Lower lobe of right lung (tissue), 2 donors: ENCODE measurements around the gene MRPS6. TPM values are rescaled to one million over a fixed set of nuclear protein-coding genes. Genes with fewer than 3 reads are reported as not detected.

ENCODE experiments used
- ATAC-seq, 2 donors: fragments of 200-7000 bp; cut with Tn5 transposase; one replicate each; pipeline ENCODE4 v1.9.1; 2020 to 2022; ENCODE audit warnings: mild to moderate bottlenecking in 2 of 2, moderate library complexity in 2 of 2
- DNase-seq: peaks from one replicate; pipeline ENCODE4 v3.0.0-alpha.2; 2020
- H3K27ac ChIP-seq: fragments of 200-600 bp; one replicate; pipeline ENCODE4 v1.8.0; 2022
- H3K27me3 ChIP-seq: fragments of 200-600 bp; one replicate; pipeline ENCODE4 v1.8.0; 2022; ENCODE audit warnings: low read depth
- H3K36me3 ChIP-seq: fragments of 200-600 bp; one replicate; pipeline ENCODE4 v1.8.0; 2022; ENCODE audit warnings: mild to moderate bottlenecking
- H3K4me1 ChIP-seq: fragments of 200-600 bp; one replicate; pipeline ENCODE4 v1.8.0; 2022
- H3K4me3 ChIP-seq: fragments of 200-600 bp; one replicate; pipeline ENCODE4 v1.8.0; 2022; ENCODE audit warnings: mild to moderate bottlenecking
- H3K9me3 ChIP-seq: fragments of 200-600 bp; one replicate; pipeline ENCODE4 v1.8.0; 2022
- intact Hi-C: fragments of 100-400 bp; cut with DNase I; formaldehyde crosslinking; loops from one replicate; pipeline ENCODE4 v1.11.0; 2022
- total RNA-seq: library from RNA; stranded (reverse); fragmentation: NEBNext Ultra II Directional; extraction: Animal tissue kit (Norgen Biotek cat#: 25700); gene quantifications from one replicate; pipeline ENCODE4 v1.2.1, GENCODE V29; 2021
- TF ChIP-seq, protein P1 (sequence below): fragments of 200-600 bp; IDR thresholded peaks from one replicate; pipeline ENCODE4 v1.8.0; 2022; ENCODE audit warnings: antibody characterized with exemption, mild to moderate bottlenecking
- donor health status: DM: no; HTN: yes; CAD: no; lungs with severe emphysema.

Gene MRPS6
- total RNA-seq, 1 donor from 2014 or later, result 44.5 TPM

GRCh38 chr21:34031835-34032370, 41.5 kb upstream of the MRPS6 start:
- H3K9me3 ChIP-seq, result no peaks in the 10 kb centered on the region
- no peak overlapping the region for H3K4me3 ChIP-seq
- H3K27me3 ChIP-seq, result no peaks in the 10 kb centered on the region
- TF ChIP-seq, protein P1, sequence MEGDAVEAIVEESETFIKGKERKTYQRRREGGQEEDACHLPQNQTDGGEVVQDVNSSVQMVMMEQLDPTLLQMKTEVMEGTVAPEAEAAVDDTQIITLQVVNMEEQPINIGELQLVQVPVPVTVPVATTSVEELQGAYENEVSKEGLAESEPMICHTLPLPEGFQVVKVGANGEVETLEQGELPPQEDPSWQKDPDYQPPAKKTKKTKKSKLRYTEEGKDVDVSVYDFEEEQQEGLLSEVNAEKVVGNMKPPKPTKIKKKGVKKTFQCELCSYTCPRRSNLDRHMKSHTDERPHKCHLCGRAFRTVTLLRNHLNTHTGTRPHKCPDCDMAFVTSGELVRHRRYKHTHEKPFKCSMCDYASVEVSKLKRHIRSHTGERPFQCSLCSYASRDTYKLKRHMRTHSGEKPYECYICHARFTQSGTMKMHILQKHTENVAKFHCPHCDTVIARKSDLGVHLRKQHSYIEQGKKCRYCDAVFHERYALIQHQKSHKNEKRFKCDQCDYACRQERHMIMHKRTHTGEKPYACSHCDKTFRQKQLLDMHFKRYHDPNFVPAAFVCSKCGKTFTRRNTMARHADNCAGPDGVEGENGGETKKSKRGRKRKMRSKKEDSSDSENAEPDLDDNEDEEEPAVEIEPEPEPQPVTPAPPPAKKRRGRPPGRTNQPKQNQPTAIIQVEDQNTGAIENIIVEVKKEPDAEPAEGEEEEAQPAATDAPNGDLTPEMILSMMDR, result no peak
- no peaks in the 10 kb centered on the region for H3K36me3 ChIP-seq
- no peak overlapping the region for H3K27ac ChIP-seq
- ATAC-seq, result no peak
- DNase-seq, result no peak
- intact Hi-C loops, result no loop called here
- H3K4me1 ChIP-seq, result no peaks in the 10 kb centered on the region

GRCh38 chr21:34034369-34035014, 38.9 kb upstream of the MRPS6 start:
- H3K4me1 ChIP-seq, result peaks cover 3% of the 10 kb centered on the region
- H3K27ac ChIP-seq, result no peak overlapping the region
- intact Hi-C loops, result no loop called here
- H3K9me3 ChIP-seq, result no peaks in the 10 kb centered on the region
- no peak for DNase-seq
- TF ChIP-seq, protein P1, result no peak
- H3K36me3 ChIP-seq, result no peaks in the 10 kb centered on the region
- no peak for ATAC-seq
- H3K4me3 ChIP-seq, result no peak overlapping the region
- no peaks in the 10 kb centered on the region for H3K27me3 ChIP-seq

- no peak overlapping the region for H3K27ac ChIP-seq
- TF ChIP-seq, protein P1, result no peak
- intact Hi-C loops, result no loop called here
- no peaks in the 10 kb centered on the region for H3K36me3 ChIP-seq
- H3K27me3 ChIP-seq, result no peaks in the 10 kb centered on the region
- no peaks in the 10 kb centered on the region for H3K9me3 ChIP-seq
- no peak for ATAC-seq
- DNase-seq, result no peak
- no peak overlapping the region for H3K4me3 ChIP-seq
- peaks cover 10% of the 10 kb centered on the region for H3K4me1 ChIP-seq
Measured at GRCh38 chr21:34035619-34036354, 37.6 kb upstream of the MRPS6 start.

DNA sequence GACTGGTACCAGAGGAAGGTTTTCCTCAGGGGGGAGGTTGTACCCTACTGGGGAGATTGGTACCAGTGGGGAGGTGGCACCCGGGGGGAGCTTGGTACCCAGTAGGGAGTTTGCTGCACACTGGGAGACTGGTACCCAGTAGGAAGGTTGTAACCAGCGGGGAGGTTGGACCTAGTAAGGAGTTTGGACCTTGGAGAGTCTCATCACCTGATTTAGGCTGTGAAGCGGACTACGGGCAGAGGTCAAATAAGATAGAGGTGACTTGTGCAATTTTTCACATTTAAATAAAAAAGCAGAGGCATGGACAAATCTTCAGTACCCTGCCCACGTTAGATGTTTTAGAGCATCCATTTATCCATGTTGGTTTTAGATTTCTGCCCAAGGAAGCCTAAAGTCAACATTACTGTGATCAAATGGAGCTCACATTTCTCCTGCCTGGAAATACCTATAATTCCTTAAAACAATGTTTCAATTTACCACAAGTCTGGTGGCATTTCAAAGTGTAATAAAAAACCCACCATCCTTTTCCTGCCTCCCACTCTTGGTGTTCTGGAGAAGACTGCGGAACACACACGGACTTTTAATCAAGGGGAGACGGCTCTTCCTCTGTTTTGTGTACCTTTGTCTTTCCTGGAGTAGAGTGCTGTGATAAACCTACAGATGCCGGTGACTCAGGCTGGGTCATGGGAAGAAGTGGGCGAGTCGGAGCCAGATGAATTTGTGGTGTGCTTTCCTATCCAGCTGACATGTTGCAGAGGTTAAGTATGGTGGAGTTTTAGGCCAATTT, 36.2 kb upstream of the MRPS6 start:
- no peak overlapping the region for H3K27ac ChIP-seq
- TF ChIP-seq, protein P1, result no peak
- H3K36me3 ChIP-seq, result no peaks in the 10 kb centered on the region
- H3K4me1 ChIP-seq, result peaks cover 10% of the 10 kb centered on the region
- H3K4me3 ChIP-seq, result no peak overlapping the region
- H3K27me3 ChIP-seq, result no peaks in the 10 kb centered on the region
- ATAC-seq (no peak), DNase-seq (no peak)
- H3K9me3 ChIP-seq, result no peaks in the 10 kb centered on the region
- intact Hi-C loops, result no loop called here

GRCh38 chr21:34039678-34040382, 33.5 kb upstream of the MRPS6 start:
- intact Hi-C loops, result no loop called here
- H3K27ac ChIP-seq, result no peak overlapping the region
- no peak for ATAC-seq

More at GRCh38 chr21:34039678-34040382, 33.5 kb upstream of the MRPS6 start:
- peaks cover 10% of the 10 kb centered on the region for H3K4me1 ChIP-seq
- H3K4me3 ChIP-seq, result no peak overlapping the region
- H3K27me3 ChIP-seq, result no peaks in the 10 kb centered on the region
- no peak for DNase-seq
- TF ChIP-seq, protein P1, result no peak
- H3K36me3 ChIP-seq, result no peaks in the 10 kb centered on the region
- H3K9me3 ChIP-seq, result no peaks in the 10 kb centered on the region
